GM21619 (cell line): ENCODE results near the gene TRAPPC6A.

Source experiments
- ATAC-seq: cut with Tn5 transposase; IDR thresholded peaks from one replicate; pipeline ENCODE4 v1.9.1; 2021; ENCODE audit not compliant: unreplicated experiment

Gene TRAPPC6A, protein sequence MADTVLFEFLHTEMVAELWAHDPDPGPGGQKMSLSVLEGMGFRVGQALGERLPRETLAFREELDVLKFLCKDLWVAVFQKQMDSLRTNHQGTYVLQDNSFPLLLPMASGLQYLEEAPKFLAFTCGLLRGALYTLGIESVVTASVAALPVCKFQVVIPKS

DNA sequence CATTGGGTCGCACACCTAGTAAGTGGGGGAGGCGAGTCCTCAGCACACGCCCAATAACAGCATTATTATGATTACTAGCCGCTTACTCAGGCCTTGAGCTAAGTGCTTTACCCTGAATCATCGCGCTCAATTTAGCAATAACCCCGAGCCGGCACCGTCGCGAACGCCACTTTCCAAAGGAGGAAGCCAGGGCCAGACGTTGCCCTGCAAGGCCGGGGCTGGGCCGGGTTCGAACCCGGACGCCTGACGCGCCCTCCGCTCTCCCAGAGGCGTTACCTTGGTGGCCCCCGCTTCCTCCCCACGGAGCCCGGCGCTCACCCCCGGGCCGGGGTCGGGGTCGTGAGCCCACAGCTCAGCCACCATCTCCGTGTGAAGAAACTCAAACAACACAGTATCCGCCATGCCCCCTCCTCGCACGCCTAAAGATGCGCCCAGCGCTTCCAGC, at the start of gene TRAPPC6A:
TRAPPC6A (minus strand) TSS at position 421 of the 445 bp plus-strand sequence; CDS start at position 402, 19 bp downstream.
- ATAC-seq: peak; percentile 4

DNA sequence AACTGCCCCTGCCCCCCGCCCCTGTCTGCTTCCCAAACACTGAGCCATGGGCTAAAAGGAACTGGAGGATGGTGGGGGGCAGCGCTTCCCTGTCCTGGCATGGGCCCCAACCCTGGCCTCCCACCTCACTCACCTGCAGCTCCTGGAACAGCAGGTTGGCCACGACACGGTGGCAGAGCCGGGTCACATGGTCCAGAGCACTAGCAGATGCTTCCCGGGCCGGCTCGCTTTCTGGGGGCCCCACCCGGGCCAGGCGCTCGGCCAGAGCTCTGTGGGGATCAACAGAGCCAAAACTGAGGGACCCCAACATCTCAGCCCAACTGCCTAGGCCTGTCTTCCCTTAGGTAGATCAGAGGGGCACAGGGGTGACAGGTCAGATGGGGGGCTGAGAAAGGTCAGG, 46.6 kb upstream of the TRAPPC6A start:
- no peak for ATAC-seq

DNA sequence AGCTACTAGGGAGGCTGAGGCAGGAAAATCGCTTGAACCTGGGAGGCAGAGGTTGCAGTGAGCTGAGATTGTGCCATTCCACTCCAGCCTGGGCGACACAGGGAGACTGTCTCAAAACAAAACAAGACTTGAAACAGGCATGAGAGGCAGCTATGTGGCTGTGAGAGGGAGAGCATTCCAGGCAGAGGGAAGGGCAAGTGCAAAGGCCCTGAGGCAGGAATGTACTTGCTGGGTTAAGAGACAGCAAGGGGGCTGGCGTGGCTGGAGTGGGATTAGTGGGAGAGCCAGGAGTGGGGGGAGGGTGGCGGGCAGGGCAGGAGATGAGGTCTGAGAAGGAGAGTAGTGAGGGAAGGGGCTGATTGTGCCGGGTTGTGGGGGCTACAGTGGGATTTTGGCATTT, 45.8 kb upstream of the TRAPPC6A start:
- ATAC-seq: no peak

DNA sequence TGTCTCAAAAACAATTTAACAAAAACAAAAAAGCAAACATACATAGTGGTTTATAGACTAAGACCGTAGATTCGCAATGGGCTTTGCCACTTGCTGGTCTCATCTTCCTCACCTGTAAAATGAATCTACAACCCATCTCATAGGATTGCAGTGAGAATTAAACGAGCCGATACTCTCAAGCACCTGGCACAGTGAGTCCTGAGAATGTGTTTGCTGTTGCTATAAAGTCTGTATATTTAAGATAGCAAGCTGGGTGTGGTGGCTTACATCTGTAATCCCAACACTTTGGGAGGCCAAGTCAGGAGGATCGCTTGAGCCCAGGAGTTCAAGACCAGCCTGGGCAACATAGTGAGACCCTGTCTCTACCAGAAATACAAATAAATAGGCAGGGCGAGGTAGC, 44.7 kb upstream of the TRAPPC6A start:
- no peak for ATAC-seq

DNA sequence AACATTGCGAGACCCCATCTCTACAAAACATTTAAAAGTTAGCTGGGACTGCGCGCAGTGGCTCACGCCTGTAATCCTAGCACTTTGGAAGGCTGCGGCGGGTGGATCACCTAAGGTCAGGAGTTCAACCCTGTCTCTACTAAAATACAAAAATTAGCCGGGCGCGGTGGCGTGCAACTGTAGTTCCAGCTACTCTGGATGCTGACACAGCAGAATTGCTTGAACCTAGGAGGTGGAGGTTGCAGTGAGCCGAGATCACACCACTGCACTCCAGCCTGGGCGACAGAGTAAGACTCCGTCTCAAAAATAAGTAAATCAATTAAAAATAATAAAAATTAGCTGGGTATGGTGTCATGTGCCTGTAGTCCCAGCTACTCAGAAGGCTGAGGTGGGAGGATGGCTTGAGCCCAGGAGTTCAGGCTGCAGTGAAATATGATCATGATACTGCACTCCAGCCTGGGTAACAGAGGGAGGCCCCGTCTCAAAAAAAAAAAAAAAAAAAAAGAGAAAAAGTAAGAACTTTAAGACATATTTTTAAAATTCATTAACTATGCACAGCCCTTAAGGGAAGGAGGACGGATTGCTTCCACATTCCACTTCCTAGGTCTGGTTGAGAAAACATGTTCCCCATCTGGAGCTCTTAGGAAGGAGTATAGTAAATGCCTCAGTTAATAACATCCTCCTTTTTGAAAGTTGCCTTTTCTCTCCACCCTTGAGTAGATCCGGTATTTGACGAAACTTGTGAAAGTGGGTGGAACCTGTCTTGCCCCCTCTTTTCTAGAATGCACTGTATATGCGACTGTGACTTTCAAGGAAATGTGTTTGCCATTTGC, 41.1 kb upstream of the TRAPPC6A start:
- ATAC-seq: no peak

DNA sequence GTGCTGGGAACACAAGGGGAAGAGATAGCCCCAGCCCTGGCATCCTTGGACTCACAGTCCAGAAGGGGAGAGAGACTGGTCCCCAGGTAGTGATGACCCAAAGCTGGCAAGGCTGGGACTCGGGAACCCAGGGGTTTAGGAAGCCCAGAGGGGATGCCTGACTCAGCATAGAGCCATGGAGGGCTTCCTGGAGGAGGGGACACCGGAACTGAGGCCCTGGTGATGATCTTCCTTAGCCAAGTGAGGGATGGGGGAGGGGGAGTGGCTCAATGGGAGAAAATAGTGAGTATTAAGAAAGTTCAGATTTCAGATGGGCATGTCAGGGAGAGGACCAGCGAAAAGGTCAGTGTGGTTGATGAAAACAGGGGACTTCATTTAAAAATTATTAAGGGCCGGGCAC, 40.4 kb upstream of the TRAPPC6A start:
- no peak for ATAC-seq

DNA sequence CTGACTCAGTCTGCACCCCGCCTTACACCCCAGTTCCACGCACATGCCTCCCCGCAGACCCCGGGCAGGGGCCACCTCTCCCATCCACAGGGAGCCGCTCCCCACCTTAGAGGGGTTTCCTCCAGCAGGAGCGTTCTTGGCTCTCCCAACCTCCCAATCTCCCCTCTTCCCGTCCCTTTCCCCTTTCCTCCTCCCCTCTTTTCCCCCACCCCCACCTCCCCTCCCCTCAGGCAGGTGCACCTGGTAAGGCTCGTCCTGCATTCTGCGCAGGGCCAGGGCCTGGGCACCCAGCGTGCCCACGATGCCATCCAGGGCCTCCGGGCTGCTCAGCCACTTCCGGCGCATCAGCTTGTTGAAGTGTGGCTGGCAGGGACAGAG, 39.9 kb upstream of the TRAPPC6A start:
- no peak for ATAC-seq

DNA sequence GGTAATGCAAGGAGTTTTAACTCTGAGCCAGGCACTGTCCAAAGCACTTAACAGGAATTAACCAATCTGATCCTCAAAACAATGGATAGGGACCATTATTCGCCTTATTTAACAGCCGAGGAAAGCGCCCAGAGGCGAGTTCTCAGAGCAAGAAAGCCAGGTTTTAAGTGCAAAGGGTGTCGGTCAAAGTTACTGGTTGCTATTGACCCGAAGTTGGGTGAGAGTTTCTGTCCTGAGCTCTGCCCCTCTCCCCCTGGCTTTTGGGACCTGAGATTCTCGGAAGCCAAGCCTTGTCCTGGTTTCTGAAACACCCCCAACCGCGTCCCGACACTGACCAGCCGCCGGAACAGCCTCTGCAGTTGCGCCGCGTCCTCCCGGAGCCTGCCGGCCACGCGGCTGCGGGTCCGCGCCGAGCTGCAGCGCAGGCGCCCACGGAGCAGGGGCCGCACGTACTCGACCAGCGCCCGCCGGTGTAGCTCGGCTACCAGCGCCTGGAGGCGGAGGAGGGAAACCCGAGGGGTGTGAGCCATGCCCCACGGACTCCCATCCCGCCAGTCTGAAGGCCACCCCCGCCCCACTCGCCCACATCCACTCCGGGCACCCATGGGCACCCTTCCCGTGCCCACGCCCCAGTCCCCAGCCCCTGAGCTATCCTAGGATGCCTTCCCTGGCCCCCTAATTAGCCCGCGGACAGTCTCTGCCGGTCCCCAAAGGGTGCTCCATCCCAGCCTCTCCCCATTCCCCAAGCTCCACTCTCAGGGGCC, 39.3 kb upstream of the TRAPPC6A start:
- ATAC-seq: no peak

DNA sequence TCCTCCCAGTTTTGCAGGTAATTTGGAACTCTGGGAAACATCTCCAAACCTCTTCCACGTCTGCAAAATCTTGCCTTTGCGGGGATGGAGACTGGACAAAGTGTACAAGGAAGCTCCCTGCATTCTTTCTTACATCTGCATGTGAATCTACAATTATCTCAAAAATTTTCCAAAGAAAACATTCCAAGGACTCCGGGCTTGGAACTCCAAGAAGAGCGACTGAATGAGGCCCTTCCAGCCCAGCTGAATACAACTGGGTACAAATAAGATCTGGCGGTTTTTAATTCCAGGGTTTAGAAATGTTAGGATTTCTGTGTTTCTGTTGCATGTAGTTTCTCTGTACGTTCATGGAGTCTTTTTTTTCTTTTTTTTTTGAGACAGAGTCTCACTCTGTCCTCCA, 38.6 kb upstream of the TRAPPC6A start:
- ATAC-seq: no peak

DNA sequence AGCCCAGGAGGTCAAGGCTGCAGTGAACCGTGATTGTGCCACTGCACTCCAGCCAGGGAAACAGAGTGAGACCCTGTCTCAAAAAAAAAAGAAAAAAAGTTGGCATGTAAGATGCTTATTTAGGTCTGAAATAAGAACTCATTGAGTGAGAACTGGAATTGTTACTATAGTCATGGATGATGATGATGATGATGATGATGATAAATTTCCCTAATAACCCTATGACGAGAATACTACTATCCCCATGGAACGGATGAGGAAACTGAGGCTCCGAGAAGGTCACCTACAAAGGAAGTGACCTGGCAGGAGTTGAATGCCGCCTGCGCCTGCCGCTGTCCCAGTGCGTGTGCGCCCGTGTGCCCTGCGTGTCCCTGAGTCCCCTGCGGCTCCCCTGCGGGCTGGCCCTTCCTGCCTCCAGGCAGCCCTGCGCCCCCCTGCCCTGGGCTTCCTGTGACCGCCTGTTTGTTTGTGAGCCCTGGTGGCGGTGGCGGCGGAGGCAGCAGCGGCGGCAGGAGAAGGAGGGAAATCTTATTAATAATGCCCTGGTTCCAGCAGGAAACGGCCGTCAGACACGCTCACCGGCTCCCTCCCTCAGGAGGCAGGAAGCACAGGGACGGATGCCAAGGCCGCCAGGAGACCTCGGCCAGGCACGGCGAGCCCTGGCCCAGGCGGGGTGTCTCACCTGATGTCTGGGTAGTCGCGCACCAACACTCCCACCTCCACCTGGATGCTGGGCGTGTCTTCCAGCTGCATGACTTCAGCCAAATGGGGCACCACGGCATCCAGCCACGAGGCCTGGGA, 37.6 kb upstream of the TRAPPC6A start:
- no peak for ATAC-seq

DNA sequence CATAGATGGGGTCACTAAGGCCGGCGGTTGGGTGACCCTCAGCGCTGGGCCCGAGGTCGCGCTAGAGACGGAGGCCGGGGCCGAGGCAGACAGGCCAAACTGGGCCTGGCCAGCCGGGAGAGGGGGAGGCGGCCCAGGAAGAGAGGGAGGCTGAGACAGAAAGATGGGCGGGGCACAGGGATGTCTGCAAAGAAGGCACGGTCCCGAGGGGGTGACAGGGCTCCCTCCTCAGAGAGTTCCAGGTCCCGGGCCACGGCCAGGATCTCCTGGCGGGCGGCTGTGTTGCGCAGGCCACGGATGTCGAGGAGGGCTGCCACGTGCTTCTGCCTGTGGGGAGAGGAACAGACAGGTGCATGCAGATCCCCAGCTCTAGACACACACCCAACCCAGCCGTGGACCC, 35.0 kb upstream of the TRAPPC6A start:
- ATAC-seq: no peak

DNA sequence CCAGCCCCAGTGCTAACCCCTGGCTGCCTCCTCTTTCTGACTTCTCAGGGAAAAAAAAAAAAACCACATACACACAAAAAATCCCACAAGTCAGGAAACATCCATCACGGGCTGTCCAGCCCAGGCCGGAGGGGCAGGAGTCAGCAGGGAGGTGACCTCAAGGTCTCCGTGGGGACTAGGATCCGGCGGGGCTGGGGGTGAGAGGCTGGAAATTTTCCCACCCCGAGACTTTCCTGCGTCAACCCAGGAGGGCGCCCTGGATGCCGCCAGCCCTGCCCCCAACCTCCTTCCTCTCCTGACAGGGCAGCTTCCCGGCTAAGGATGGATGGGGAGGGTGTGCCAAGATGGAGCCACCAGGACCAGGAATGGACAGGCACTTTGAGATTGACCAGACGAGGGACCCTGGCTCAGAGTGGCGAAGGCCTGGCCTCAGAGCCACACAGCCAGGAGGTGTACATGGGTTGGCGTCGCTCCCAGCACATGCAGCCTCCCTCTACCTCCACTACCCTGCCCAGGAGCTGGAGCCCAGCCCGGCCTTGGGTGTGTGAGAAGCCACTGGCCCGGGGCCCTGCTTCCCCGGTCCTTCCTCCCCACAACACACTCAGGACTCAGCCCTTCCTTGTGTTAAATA, 33.8 kb upstream of the TRAPPC6A start:
- ATAC-seq: no peak

DNA sequence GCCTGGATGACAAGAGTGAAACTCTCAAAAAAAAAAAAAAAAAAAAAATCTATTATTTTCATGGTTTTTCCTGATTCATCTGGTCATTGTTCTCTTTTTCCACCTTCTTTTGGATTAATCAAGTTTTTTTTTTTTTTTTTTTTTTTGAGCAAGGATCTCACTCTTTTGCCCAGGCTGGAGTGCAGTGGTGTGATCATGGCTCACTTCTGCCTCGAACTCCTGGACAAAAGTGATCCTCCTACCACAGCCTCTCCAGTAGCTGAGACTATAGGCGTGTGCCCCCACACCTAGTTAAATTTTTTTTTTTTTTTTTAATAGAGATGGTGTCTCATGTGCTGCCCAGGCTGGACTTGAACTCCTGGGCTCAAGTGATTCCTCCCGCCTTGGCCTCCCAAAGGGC, 28.3 kb upstream of the TRAPPC6A start:
- no peak for ATAC-seq

DNA sequence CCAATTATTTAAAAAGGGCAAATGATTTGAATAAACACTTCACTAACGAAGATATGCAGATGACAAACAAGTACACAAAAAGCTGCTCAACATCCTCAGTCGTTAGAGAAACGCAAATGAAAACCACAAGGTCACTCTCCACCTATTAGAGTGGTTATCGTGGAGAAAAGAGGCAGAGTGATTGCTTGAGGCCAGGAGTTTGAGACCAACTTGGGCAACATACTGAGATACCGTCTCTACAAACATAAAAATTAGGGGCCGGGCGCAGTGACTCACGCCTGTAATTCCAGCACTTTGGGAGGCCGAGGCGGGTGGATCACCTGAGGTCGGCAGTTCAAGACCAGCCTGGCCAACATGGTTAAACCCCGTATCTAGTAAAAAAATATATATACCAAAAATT, 27.8 kb upstream of the TRAPPC6A start:
- ATAC-seq: no peak

DNA sequence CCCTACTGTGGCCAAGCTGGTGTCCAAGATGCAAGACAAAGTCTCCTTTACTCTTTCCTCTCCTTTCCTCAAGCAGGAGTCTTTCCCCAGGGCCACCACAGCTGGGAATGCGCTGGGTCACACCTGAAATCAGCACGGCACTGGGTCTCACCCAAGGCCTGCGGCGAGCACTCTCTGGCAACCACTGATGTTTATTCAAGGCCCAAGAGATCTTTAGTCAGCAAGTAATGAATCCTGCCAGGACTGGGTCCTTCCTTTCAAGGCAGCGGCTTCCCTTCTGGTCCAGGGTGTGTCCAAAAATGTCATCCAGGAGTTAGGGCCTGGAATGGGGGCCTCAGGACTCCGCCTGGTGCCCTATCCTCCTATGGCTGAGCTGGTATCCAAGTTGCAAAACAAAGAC, 24.6 kb upstream of the TRAPPC6A start:
- no peak for ATAC-seq

DNA sequence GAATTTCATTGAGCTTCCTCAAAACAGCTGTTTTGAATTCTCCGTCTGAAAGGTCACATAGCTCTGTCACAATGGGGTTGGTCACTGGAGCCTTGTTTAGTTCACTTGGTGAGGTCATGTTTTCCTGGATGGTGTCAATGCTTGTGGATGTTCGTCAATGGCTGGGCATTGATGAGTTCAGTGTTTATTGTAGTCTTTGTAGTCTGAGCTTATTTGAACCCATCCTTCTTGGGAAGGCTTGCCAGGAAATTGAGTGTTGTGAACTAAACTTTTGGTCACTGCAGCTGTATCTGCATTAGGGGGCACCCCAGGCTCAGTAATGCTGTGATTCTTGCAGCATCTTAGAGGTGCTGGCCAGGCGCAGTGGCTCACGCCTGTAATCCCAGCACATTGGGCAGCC, 22.5 kb upstream of the TRAPPC6A start:
- ATAC-seq: no peak

DNA sequence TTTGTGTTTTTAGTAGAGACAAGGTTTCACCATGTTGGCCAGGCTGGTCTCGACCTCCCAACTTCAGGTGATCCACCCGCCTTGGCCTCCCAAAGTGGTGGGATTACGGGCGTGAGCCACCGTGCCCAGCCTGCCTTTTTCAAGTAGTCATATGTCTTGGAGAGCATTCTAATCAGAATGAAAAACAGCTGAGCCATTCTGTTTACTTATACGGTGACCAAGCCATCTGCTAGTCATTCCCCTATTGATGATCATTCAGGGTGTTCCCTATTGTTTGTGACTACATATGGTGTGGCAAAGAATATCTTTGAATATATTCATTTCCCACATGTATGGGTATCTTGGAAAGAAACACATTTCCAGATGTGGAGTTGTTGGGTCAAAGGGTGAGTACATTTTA, 17.7 kb upstream of the TRAPPC6A start:
- no peak for ATAC-seq

DNA sequence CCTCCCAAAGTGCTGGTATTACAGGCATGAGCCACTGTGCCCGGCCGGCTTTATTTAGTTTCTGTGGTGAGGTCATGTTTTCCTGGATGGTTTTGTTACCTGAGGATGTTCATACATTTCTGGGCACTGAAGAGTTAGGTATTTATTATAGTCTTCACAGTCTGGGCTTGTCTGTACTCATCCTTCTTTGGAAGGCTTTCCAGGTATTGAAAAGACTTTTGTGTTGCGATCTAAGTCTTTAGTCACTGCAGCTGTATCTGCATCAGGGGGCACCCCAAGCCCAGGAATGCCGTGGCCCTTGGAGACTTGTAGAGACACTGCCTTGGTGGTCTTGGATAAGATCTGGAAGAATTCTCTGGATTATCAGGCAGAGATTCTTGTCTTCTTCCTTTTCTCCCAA, 13.3 kb upstream of the TRAPPC6A start:
- ATAC-seq: no peak

DNA sequence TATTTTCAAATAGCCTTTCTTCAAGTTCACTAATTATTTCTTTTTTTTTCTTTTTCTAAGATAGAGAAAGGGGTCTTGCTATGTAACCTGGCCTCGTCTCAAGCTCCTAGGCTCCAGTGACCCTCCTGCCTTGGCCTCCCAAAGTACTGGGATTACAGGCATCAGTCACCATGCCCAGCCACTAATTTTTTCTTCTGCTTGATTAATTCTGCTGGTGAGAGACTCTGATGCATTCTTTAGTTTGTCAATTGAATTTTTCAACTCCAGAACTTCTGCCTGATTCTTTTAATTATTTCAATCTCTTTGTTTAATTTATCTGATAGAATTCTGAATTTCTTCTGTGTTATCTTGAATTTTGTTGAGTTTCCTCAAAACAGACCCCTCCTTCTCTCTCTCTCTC, 11.9 kb upstream of the TRAPPC6A start:
- ATAC-seq: no peak

DNA sequence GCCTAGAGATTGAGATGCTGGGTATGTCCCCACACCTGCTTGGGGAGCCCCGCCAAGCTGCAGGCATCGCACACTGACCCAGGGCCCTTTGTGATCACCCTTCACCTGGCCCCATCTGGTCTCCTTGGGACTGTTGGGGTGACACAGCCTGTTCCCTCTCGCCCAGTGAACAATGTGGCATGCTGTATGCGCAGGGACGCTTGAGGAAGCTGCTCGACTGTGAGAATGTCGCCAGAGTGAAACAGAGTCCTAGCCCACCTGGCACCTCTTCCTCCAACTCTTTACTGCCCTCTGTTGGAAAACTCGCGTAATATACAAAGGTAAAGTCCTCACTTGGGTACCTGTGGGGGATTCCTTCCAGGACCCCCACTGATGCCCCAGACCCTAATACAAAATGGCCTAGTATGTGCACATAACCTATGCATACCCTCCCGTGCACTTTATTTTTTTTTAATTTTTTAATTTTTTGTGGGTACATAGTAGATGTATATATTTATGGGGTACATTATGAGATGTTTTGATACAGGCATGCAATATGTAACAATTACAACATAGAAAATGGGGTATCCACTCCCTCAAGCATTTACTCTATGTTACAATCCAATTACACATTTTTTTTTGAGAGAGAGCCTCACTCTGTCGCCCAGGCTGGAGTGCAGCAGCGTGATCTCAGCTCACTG, 9.5 kb upstream of the TRAPPC6A start:
- ATAC-seq: no peak
